Activated T-cell treated with anti-CD3 and anti-CD28 coated beads, Interleukin-2, amount 50 U/mL, for 24 hours (primary cell): ENCODE data around the gene SLC30A1.
A peak's percentile ranks its signal among the peaks of the same experiment; 100 is the strongest.

Experiments used
- DNase-seq: peaks from one replicate; pipeline ENCODE4 v3.0.0-alpha.2; 2020
- H3K27ac Mint-ChIP-seq: 2 replicates; pipeline ENCODE4 v1.8.0; 2020; ENCODE audit warnings: mild to moderate bottlenecking, mixed read lengths
- H3K27me3 Mint-ChIP-seq: 2 replicates; pipeline ENCODE4 v1.8.0; 2020; ENCODE audit warnings: mixed read lengths
- H3K36me3 Mint-ChIP-seq: 2 replicates; pipeline ENCODE4 v1.8.0; 2020; ENCODE audit warnings: low read depth, mixed read lengths
- H3K4me1 Mint-ChIP-seq: 2 replicates; pipeline ENCODE4 v1.8.0; 2020; ENCODE audit warnings: low read depth, mixed read lengths
- H3K4me3 Mint-ChIP-seq: 2 replicates; pipeline ENCODE4 v1.8.0; 2020; ENCODE audit warnings: mild to moderate bottlenecking, moderate library complexity, mixed read lengths
- H3K9me3 Mint-ChIP-seq: 2 replicates; pipeline ENCODE4 v1.8.0; 2020; ENCODE audit warnings: mixed read lengths

SLC30A1 gene

DNA sequence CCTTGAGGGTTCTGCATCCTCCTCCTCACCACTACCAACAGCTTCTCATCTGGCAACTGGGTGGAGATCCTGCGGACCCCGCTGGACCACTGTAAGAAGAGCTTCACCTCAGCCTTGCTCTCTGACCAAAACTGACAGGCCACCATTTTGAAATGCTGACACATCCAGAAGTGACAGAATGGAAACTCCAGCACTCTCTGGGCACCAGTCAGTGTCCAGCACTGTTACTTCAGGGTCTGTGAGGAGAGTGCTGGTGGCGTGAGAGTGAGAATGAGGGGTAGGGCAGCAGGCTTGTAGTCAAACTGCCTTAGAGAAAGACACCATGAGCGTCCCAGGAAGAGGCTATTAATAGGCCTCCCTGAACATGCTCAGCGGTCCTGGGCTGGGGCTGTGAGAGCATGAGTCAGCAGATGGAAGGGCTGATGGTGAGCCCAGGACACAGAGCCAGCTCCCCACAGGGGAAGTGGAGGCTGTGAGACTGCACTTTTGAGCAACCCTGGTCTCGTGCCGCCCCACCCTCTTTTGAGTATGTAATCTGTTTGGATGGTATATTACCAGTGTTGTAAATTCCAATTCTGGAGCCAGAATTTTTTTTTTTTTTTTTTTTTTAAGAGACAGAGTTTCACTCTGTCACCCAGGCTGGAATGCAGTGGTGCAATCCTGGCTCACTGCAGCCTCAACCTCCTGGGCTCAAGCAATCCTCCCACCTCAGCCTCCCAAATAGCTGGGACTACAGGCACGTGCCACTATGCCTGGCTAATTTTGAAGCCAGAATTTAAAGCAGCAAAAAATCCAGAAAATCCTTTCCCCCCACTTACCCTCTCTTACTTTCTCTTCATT lies 34.4 kb upstream of the SLC30A1 start:
- Mint-ChIP-seq H3K27me3 (no peaks in the 10 kb centered on the region), H3K9me3 (no peaks in the 10 kb centered on the region), H3K36me3 (no peaks in the 10 kb centered on the region), H3K27ac (no peak overlapping the region), H3K4me3 (no peak overlapping the region), H3K4me1 (no peaks in the 10 kb centered on the region)
- no peak for DNase-seq

DNA sequence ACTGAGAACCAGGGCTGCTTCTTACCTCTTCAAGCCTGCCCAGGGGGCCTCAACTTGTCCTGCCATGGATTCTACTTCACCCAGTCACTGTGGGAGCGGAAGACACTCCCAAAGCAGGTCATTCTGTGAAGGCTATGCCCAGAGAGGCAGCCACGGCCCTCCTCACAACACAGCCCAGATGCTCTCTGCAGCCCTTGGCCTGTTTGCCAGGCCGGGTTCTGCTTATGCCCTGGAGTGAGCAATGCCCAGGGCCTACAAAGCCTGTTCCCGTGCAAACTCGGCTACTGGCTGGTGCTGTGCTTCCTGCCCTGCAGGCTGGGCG lies 33.8 kb upstream of the SLC30A1 start:
- DNase-seq = no peak
- Mint-ChIP-seq H3K4me1 (peaks cover 3% of the 10 kb centered on the region), H3K27me3 (no peaks in the 10 kb centered on the region), H3K27ac (no peak overlapping the region), H3K4me3 (no peak overlapping the region), H3K36me3 (no peaks in the 10 kb centered on the region), H3K9me3 (no peaks in the 10 kb centered on the region)

DNA sequence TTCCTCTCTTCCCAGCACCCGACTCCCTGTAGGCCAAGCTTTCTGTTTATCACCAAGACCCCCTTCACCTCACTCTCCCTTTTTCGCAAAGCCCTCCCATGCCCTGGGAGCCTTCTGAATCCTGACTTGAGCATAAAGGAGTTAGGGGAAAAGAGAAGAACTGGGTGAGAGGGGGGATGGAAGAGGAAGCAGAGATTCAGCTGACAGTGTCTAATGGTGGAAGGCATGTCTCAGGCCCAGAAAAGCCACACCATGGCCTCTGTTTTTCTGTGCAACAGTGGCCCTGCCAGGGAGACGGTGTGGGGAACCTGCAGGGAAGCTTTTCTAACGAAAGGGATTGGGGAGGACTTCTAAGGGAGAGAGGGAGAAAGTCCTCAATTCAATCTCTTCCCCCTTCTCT lies 32.9 kb upstream of the SLC30A1 start:
- Mint-ChIP-seq H3K27ac (no peak overlapping the region), H3K27me3 (no peaks in the 10 kb centered on the region), H3K36me3 (no peaks in the 10 kb centered on the region), H3K4me1 (peaks cover 8% of the 10 kb centered on the region), H3K9me3 (no peaks in the 10 kb centered on the region), H3K4me3 (no peak overlapping the region)
- DNase-seq = no peak

DNA sequence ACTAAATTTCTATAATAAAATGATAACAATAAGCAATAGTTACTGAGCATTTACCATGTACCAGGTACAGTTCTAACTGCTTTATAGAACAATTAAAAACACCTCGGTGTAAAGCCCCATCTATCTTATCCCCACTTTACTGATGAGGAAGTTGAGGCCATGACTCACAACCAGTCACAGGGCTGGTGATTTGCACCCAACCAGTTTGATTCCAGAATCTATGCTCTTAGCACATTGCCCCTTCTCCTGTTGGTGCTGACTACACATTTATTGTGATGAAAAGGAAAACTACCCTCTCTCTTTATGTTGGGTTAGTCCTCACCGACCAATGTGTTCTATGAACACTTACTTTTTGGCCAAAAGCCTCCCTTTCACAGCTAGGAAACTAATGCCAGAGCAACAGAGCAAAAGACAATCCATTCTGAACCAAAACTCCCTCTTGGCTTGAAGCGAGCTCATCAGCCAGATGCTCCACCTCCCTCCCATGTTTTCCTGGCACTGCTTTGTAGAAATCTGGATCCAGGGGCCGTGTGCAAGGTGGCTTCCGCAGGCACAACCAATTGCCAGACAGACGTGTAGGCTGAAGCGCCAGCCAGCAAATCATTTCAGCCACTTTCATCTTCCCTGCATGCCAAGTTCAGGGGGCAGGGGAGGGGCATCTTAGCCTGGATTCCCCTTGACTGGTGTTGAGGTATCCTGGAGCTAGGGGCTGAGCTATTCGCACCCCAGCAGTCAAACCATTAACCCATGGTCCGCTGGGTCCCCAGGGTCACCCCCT lies 32.0 kb upstream of the SLC30A1 start:
- Mint-ChIP-seq H3K4me3 (no peak overlapping the region), H3K4me1 (peaks cover 17% of the 10 kb centered on the region), H3K27me3 (no peaks in the 10 kb centered on the region), H3K27ac (no peak overlapping the region), H3K9me3 (no peaks in the 10 kb centered on the region), H3K36me3 (no peaks in the 10 kb centered on the region)
- DNase-seq = no peak

DNA sequence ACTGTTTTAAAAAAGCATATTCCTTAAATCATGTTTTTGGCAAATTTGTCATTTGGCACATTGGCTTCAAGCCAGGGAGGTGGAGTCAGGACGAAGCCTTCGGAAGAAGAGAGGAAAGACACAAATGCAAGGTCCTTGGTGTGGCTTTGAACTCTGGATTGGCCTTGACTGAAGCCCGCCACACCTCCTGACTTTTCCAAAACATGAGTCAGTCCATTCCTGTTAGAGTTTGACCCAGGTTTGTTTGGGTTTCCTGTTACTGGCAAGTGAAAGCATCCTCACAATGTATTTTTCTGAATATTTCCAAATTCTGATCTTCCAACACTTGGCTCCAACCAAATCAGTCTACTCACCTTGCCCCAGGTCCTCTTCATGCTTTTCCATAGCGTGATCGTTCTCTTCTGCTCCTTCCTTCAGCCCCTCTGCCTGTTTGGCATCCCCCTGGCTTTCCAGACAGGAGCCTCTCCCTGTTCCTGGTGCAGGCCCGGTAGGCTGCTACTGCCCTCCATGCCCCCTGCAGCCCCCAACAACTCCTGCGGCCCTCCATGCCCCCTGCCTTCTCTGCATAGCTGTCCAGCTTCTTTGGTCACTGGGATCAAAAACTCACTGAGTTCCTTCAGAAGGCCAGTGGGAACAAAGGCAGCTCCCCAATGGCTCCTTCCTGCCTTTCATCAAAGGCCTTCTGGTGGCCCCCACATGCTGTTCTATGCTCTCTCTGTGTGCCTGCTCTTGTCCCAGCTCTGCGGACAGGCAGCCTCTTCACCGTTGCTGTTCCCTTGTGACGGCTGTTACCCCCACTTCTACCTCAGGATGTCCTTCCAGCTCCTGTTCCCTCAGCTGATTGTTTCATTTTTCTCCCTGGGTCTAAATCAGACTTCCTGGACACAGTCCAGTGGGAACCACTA lies 30.4 kb upstream of the SLC30A1 start:
- H3K27ac Mint-ChIP-seq = no peak overlapping the region
- no peak overlapping the region for H3K4me3 Mint-ChIP-seq
- H3K36me3 Mint-ChIP-seq = no peaks in the 10 kb centered on the region
- peaks cover 21% of the 10 kb centered on the region for H3K4me1 Mint-ChIP-seq
- no peaks in the 10 kb centered on the region for H3K27me3 Mint-ChIP-seq
- H3K9me3 Mint-ChIP-seq = no peaks in the 10 kb centered on the region
- DNase-seq = no peak

DNA sequence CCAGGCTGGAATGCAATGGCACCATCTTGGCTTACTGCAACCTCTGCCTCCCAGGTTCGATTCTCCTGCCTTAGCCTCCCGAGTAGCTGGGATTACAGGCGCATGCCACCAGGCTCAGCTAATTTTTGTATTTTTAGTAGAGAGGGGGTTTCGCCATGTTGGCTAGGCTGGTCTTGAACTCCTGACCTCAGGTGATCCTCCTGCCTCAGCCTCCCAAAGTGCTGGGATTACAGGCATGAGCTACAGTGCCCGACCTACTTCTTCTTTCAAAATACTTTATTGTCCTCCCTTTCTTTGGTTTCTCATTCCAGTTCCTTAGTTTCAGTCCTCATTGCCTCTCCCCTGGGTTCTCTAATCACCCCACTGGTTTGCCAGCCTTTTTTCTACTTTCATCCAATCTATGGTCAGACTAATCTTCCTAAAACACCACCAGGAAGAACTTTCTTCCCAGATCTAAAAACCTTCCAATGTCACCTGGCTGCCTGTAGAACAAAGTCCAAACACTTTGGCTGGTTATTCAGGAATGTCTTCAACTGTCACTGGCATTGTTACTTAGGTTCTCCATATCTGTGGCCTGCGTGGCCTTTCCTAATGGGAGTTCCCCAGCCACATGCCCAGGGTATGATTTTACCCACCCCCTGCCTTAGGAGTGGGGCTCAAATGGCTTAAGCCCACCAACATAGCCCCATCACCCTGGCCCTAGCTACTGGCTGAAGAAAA lies 29.0 kb upstream of the SLC30A1 start:
- Mint-ChIP-seq H3K27ac (no peak overlapping the region), H3K27me3 (no peaks in the 10 kb centered on the region), H3K4me1 (peaks cover 21% of the 10 kb centered on the region), H3K4me3 (no peak overlapping the region), H3K36me3 (no peaks in the 10 kb centered on the region), H3K9me3 (no peaks in the 10 kb centered on the region)
- no peak for DNase-seq

DNA sequence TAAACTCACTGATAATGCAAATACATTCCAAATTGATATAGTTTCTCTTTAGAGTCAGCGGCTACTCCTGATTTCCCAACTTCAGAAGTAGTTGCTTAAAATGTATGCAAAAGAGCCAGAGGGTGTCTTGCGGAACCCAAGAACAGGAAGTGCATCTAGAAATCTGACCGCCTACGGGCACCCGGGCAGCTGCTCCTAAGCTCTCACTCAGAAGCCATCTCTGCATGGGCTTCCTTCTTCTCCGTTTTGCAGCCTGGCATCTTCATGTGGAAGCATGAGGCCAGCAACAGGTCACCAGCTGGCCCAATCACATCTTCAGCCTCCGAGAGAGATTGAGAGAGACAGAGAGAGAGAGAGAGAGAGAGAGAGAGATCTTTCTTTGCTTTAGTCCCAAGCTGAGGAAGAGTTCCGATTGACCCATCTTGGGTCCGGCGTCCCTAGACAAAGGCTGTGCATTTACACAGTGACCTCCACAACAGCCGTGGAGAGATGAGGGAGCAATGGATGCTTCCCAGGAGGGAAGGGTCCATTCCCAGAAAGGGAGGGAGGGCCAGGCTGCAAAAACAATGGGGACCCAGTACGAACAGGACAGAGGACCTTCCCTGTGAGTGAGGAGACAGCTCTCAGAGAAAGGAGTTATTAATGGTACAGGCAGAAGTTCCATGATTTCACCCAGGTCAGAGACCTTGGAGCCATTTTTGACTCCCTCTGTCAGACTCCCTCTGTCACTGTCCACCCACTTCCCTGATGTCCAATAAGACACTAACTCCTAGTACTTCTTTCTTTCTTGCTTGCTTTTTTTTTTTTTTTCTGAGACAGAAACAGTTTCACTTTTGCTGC lies 28.2 kb upstream of the SLC30A1 start:
- Mint-ChIP-seq H3K4me3 (peak overlapping the region; percentile 77), H3K36me3 (no peaks in the 10 kb centered on the region), H3K27me3 (no peaks in the 10 kb centered on the region), H3K27ac (peak overlapping the region; percentile 84), H3K4me1 (peaks cover 21% of the 10 kb centered on the region), H3K9me3 (no peaks in the 10 kb centered on the region)
- DNase-seq = peak; percentile 41

DNA sequence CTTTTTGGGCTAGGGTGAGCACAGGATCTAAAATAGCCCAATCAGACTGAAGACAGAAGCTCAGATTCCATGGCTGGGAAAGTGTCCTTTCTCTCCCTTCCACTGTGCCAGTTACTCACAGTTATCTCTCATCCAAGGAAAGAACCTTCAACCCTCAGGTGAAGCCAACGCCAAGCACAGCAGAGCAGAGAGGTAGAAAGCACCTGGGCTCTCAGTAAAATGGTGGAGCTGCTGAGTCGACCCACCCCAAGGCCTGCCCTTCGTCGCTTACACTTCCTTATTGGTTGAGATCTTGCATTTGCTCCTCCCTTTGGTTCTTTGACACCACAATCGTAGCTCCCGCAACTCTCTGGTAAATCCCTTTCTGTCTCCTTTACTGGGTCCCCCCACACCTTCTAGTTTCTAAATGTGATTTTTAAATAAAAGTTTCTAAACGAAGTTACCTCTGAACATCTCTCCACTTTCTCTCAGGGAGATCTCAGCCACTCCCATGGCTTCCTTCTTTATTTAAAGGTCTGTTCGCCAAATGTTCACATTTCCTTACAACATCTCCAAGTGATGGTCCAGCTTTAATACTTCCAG lies 27.5 kb upstream of the SLC30A1 start:
- peak; percentile 42 for DNase-seq
- no peaks in the 10 kb centered on the region for H3K9me3 Mint-ChIP-seq
- H3K36me3 Mint-ChIP-seq = no peaks in the 10 kb centered on the region
- peak overlapping the region; percentile 77 for H3K4me3 Mint-ChIP-seq
- no peaks in the 10 kb centered on the region for H3K27me3 Mint-ChIP-seq
- peaks cover 21% of the 10 kb centered on the region for H3K4me1 Mint-ChIP-seq
- peak overlapping the region; percentile 84 for H3K27ac Mint-ChIP-seq

DNA sequence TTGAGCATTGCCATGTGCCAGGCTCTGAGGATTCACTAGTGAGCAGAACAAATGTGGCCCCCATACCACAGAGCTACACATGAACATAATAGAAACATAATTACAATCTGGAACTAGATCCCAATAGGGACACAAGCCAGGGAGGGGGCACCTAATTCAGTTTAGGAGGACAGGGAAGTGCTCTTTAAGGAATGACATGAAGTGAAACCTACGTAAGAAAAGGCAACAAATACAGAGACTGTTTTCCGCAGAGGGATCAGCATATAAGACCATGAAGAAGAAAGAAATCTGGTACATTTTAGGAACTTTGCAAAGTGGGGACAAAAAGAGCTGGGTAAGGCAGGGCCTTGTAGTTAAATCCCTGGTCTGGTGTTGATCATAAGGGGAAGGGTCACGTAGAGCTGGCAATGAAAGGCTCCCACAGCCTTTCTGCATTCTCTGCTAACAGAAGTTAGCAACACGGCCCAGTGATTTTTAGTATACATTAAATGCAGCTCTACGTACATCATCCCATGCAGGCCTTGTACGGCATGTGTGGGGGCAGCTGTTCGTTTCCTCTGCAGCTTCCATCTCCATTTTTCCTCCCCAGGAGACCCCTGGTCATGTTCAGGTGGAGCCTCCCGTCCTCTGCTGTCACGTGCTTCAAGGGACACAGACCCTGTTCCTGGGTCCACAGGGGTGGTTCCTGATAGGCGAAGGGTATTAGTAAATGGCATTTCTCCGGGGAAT lies 26.8 kb upstream of the SLC30A1 start:
- Mint-ChIP-seq H3K36me3 (no peaks in the 10 kb centered on the region), H3K27ac (no peak overlapping the region), H3K4me3 (peak overlapping the region; percentile 77), H3K27me3 (no peaks in the 10 kb centered on the region), H3K4me1 (peaks cover 21% of the 10 kb centered on the region), H3K9me3 (no peaks in the 10 kb centered on the region)
- DNase-seq = no peak

DNA sequence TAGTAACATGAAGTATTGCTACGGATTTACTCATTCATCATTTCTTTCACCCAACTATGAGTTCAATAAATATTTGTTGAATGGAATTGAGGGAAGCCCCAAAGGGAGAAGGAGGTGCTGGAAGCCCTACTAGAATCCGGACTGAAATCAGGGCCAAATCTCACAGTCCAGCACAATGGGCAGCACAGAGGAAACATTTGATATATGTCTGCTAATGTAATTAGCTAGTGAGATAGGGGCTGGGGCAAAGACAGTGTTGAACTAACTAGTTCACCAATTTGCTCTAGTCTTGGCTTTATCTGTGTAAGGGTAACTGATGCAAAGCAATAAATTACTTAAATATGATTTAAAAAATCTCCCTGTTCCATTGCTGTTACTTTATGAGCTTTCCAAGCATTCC lies 26.1 kb upstream of the SLC30A1 start:
- DNase-seq = no peak
- Mint-ChIP-seq H3K27me3 (no peaks in the 10 kb centered on the region), H3K36me3 (no peaks in the 10 kb centered on the region), H3K9me3 (no peaks in the 10 kb centered on the region), H3K27ac (no peak overlapping the region), H3K4me1 (peaks cover 21% of the 10 kb centered on the region), H3K4me3 (no peak overlapping the region)

DNA sequence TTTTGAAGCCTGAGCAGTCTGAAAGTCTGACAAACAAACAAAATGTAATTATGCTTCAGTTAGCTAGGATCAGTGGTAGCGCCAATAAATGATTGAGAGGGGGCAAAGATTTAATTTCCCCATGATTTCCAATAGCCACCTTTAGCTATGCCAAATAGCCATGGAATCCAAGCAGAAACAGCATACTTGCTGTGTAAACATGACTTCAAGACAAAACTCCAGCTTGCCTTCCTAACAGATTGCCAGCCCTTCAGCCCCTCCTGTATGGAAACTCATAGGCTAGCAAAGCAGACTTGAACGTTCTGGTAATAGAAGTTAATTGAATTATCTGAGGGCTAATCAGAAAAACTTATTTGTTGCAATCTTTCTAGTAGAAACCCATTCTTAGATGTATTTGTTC lies 25.6 kb upstream of the SLC30A1 start:
- H3K27ac Mint-ChIP-seq = no peak overlapping the region
- no peaks in the 10 kb centered on the region for H3K27me3 Mint-ChIP-seq
- H3K4me3 Mint-ChIP-seq = no peak overlapping the region
- peaks cover 21% of the 10 kb centered on the region for H3K4me1 Mint-ChIP-seq
- DNase-seq = no peak
- H3K36me3 Mint-ChIP-seq = no peaks in the 10 kb centered on the region
- no peaks in the 10 kb centered on the region for H3K9me3 Mint-ChIP-seq

DNA sequence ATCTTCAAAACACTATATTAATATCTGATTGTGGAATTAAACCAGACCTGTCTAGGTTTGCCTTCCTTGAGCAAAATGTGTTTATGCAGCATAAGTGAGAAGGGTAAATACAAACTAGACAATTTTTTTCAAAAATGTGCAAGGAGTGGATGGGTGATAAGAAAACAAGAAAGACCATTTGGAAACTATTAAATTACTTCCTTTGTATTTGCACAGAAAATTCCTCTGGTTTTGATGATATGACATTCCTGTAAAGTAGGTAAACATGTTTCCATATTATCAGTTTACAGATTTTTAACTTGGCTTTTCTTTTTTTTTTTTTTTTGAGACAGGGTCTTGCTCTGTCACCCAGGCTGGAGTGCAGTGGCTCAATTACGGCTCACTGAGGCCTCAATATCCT lies 24.8 kb upstream of the SLC30A1 start:
- Mint-ChIP-seq H3K27me3 (no peaks in the 10 kb centered on the region), H3K27ac (no peak overlapping the region), H3K4me3 (no peak overlapping the region), H3K9me3 (no peaks in the 10 kb centered on the region), H3K4me1 (peaks cover 21% of the 10 kb centered on the region), H3K36me3 (no peaks in the 10 kb centered on the region)
- DNase-seq = no peak
